ENCODE results near the gene ZNF385B. TPM values are rescaled to one million over a fixed set of nuclear protein-coding genes. Genes with fewer than 3 reads are reported as not detected.

The ZNF385B gene
- total RNA-seq, 4 donors from 2014 or later, result 0.41 to 3.3 TPM; not detected in 2

DNA sequence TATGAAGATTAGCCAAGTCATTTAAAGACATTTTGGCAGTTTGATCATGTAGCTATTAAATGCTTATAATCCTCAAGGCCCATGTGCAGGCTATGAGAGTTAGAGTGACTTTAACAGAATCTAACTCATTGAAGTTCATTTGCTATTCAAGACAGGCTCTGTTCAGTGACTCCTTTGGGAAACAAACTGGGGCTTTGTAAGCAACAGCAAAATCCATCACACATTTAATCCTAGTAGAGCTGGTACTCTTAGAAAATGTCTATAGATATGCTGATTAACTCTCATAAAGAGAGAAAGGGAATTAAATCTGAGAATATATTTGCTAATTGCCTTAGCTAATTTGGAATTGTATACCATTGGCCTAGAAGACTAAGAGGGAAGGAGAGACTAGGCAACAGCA, 414.0 kb downstream of the ZNF385B start:
- no peak overlapping the region for H3K4me3 ChIP-seq
- DNase-seq, result no peak
- H3K27me3 ChIP-seq, result no peaks in the 10 kb centered on the region
- intact Hi-C loops (cut with DNase I; ENCODE audit: low total_unique reads), result no loop called here
- no peak overlapping the region for H3K27ac ChIP-seq
- H3K9me3 ChIP-seq, result no peaks in the 10 kb centered on the region
- no peaks in the 10 kb centered on the region for H3K4me1 ChIP-seq
- no peak for TF ChIP-seq POLR2A (IDR thresholded peaks at IDR 0.05)
- TF ChIP-seq, protein P1, sequence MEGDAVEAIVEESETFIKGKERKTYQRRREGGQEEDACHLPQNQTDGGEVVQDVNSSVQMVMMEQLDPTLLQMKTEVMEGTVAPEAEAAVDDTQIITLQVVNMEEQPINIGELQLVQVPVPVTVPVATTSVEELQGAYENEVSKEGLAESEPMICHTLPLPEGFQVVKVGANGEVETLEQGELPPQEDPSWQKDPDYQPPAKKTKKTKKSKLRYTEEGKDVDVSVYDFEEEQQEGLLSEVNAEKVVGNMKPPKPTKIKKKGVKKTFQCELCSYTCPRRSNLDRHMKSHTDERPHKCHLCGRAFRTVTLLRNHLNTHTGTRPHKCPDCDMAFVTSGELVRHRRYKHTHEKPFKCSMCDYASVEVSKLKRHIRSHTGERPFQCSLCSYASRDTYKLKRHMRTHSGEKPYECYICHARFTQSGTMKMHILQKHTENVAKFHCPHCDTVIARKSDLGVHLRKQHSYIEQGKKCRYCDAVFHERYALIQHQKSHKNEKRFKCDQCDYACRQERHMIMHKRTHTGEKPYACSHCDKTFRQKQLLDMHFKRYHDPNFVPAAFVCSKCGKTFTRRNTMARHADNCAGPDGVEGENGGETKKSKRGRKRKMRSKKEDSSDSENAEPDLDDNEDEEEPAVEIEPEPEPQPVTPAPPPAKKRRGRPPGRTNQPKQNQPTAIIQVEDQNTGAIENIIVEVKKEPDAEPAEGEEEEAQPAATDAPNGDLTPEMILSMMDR (IDR thresholded peaks at IDR 0.05), result no peak
- no peaks in the 10 kb centered on the region for H3K36me3 ChIP-seq

DNA sequence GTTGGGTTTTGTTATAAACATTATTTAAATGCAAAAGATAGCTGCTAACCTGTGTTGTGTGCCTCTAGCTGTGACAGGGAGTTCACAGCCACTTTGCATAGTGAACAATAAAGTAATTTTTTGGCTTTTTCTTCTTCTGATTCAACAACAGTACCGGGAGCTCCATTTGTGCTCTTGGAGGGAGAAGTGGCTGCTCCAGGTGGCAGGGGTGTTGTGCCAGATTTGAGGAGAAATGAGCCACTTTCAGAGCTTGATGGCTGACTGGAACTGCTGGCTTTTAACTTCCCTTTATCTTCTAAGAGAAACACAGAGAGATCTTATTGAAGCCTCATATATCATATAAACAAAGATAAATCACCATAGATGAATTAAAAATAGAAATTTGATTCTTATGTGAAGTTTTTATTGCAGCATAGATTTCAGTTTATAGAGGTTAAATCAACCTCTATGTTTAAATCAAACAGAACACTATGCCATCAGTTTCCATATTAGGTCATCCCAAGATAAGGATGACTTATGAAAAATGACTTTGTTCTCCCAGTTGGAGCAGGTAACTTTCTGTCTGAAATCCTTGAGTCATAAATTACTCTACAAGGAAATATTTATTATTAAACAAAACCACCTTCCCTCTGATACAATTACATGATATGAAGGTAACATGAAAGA, 414.8 kb downstream of the ZNF385B start:
- Histone ChIP-seq H3K27me3 (no peaks in the 10 kb centered on the region), H3K4me1 (no peaks in the 10 kb centered on the region), H3K4me3 (no peak overlapping the region), H3K36me3 (no peaks in the 10 kb centered on the region), H3K27ac (no peak overlapping the region), H3K9me3 (no peaks in the 10 kb centered on the region)
- DNase-seq, result no peak
- TF ChIP-seq, protein P1 (IDR thresholded peaks at IDR 0.05), result no peak
- TF ChIP-seq POLR2A (IDR thresholded peaks at IDR 0.05), result no peak
- intact Hi-C loops (cut with DNase I; ENCODE audit: low total_unique reads), result no loop called here

DNA sequence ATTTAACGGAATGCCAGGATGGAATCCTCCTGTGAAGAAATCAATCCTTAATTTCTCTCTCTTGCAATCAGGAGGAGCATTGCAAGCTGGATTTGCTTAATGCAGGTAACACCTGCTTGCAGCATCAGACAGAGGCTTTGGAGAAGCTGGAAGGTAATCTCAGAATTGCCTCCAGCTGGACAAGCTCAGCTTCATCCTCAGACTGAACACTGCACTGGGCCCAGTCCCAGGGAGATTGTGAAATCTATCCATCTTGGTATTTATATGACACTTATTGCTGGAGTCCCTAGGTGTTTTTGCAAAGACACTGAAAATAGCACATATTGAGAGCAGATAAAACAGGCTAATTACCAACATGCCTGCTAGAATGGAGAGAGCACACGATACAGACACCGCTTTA, 417.4 kb downstream of the ZNF385B start:
- Histone ChIP-seq H3K36me3 (no peaks in the 10 kb centered on the region), H3K27ac (no peak overlapping the region), H3K27me3 (no peaks in the 10 kb centered on the region), H3K9me3 (no peaks in the 10 kb centered on the region), H3K4me1 (no peaks in the 10 kb centered on the region), H3K4me3 (no peak overlapping the region)
- DNase-seq, result peak in 1 of 2 donors; percentile 38
- no peak for TF ChIP-seq POLR2A (IDR thresholded peaks at IDR 0.05)
- TF ChIP-seq, protein P1 (IDR thresholded peaks at IDR 0.05), result no peak
- intact Hi-C loops (cut with DNase I; ENCODE audit: low total_unique reads), result no loop called here

DNA sequence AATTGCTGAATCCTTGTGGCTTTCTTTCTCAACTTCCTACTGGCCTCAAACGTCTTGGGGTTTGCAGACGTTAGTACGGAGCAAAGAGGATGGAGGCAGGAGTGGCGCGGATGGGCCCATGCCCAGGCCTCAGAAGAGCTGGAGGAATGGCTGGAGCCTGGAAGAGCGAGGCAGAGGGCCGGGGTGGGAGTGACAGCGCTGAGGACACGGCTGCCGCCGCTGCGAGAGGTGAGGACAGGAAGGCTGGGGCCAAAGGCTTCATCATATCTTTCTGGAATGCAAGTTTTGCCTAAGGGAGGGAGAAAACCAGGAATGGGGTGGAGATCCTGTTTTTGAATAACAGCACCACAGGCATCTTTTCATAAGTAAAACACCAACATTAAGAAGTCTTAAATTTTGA, 418.2 kb downstream of the ZNF385B start:
- intact Hi-C loops (cut with DNase I; ENCODE audit: low total_unique reads), result no loop called here
- Histone ChIP-seq H3K36me3 (no peaks in the 10 kb centered on the region), H3K27ac (no peak overlapping the region), H3K27me3 (no peaks in the 10 kb centered on the region), H3K9me3 (no peaks in the 10 kb centered on the region), H3K4me1 (no peaks in the 10 kb centered on the region), H3K4me3 (no peak overlapping the region)
- no peak for DNase-seq
- TF ChIP-seq, protein P1 (IDR thresholded peaks at IDR 0.05), result no peak
- no peak for TF ChIP-seq POLR2A (IDR thresholded peaks at IDR 0.05)

DNA sequence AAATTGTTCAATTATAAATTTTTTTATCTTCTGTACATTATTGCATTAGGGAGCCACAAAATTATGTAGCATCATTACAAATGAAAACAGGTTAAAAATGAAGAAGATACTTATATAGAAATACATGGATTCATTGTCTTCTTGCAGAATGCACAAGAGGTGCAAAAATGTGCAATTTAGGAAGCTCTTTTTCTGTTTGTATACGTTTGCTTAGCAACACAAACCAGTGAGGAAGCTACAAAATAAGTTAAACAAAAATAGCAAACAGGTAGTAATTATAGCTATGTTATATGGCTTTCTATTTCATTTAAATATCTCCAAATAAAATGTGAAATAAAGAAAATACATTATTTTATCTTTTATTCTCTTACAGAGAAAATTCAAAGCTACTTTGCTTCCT, 419.2 kb downstream of the ZNF385B start:
- Histone ChIP-seq H3K4me3 (no peak overlapping the region), H3K27me3 (no peaks in the 10 kb centered on the region), H3K36me3 (no peaks in the 10 kb centered on the region), H3K4me1 (no peaks in the 10 kb centered on the region), H3K9me3 (no peaks in the 10 kb centered on the region), H3K27ac (no peak overlapping the region)
- intact Hi-C loops (cut with DNase I; ENCODE audit: low total_unique reads), result no loop called here
- TF ChIP-seq, protein P1 (IDR thresholded peaks at IDR 0.05), result no peak
- TF ChIP-seq POLR2A (IDR thresholded peaks at IDR 0.05), result no peak
- no peak for DNase-seq

Measured in uterus (tissue), 4 donors.